ENCODE data around the gene SPACA4. TPM values are rescaled to one million over a fixed set of nuclear protein-coding genes. Genes with fewer than 3 reads are reported as not detected.

Gene SPACA4
- polyA plus RNA-seq, 1 of the 3 experiments (the other 2 are of a cell fraction) = not detected

DNA sequence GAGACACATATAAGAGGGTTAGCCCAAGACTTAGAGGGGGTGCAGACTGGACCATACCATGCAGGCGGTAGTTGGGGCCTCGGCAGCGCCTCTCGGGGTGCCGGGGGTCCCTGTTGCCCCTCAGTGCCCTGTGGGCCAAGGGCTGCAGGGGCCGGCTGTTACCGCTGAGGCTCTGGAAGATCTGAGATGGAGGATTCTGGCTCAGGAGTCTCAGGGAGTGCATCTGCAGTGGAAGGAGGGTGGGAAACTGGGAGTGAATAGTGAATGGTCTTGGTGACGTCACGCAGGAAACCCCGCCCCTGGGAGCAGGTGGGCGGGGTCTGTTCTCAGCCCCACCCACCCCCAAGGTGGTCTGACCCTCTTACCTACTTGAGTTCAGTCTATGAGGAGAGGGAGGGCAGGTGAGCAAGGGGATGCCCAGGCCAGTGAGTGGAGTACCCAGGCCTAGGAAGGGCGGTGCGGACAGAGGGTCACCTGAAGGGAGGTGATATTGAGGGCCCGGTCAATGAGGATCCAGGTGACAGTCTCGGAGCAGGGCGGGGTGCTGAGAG, 32.4 kb downstream of the SPACA4 start:
- H4K20me1 ChIP-seq (ENCODE audit: insufficient read depth) = no peaks in the 10 kb centered on the region
- no peaks in the 10 kb centered on the region for H3K79me2 ChIP-seq (ENCODE audit: insufficient read depth)
- H2AFZ ChIP-seq (ENCODE audit: low read depth) = no peak overlapping the region
- WGBS (ENCODE audit: low lambda C conversion rate) = 87% methylated on average over 16 of the region's 16 CpGs
- ChIA-PET POLR2A (no interaction called here), CTCF (no interaction called here)
- peak overlapping the region; percentile 62 to 99; a peak in 3 of 4 replicates for H3K27ac ChIP-seq (ENCODE audit: low read depth in 2 of 2, low read length in 1 of 2)
- no peak overlapping the region; a peak in 1 of 4 replicates for H3K4me3 ChIP-seq (ENCODE audit: low read depth in 2 of 2, low read length in 1 of 2)
- H3K36me3 ChIP-seq (replicated peaks in 1 of 2; ENCODE audit: control insufficient read depth in 1 of 2, insufficient read depth in 2 of 2, low read length in 1 of 2) = no peaks in the 10 kb centered on the region
- no peaks in the 10 kb centered on the region for H3K27me3 ChIP-seq (ENCODE audit: insufficient read depth)
- H3K4me2 ChIP-seq = peak overlapping the region; percentile 99
- DNase-seq = peak; percentile 69
- no peak overlapping the region for H3K9ac ChIP-seq
- H3K9me2 ChIP-seq = no peaks in the 10 kb centered on the region
- TF ChIP-seq, protein P1, sequence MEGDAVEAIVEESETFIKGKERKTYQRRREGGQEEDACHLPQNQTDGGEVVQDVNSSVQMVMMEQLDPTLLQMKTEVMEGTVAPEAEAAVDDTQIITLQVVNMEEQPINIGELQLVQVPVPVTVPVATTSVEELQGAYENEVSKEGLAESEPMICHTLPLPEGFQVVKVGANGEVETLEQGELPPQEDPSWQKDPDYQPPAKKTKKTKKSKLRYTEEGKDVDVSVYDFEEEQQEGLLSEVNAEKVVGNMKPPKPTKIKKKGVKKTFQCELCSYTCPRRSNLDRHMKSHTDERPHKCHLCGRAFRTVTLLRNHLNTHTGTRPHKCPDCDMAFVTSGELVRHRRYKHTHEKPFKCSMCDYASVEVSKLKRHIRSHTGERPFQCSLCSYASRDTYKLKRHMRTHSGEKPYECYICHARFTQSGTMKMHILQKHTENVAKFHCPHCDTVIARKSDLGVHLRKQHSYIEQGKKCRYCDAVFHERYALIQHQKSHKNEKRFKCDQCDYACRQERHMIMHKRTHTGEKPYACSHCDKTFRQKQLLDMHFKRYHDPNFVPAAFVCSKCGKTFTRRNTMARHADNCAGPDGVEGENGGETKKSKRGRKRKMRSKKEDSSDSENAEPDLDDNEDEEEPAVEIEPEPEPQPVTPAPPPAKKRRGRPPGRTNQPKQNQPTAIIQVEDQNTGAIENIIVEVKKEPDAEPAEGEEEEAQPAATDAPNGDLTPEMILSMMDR (IDR thresholded peaks at IDR 0.05) = no peak
- TF ChIP-seq, protein P2, sequence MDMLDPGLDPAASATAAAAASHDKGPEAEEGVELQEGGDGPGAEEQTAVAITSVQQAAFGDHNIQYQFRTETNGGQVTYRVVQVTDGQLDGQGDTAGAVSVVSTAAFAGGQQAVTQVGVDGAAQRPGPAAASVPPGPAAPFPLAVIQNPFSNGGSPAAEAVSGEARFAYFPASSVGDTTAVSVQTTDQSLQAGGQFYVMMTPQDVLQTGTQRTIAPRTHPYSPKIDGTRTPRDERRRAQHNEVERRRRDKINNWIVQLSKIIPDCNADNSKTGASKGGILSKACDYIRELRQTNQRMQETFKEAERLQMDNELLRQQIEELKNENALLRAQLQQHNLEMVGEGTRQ (IDR thresholded peaks at IDR 0.05; ENCODE audit: borderline replicate concordance, low read depth, low read length) = no peak
- TF ChIP-seq JUND (IDR thresholded peaks at IDR 0.05) = no peak
- TF ChIP-seq TAF1 (IDR thresholded peaks at IDR 0.05; ENCODE audit: borderline replicate concordance, low read depth, low read length) = no peak
- TF ChIP-seq, protein P3, sequence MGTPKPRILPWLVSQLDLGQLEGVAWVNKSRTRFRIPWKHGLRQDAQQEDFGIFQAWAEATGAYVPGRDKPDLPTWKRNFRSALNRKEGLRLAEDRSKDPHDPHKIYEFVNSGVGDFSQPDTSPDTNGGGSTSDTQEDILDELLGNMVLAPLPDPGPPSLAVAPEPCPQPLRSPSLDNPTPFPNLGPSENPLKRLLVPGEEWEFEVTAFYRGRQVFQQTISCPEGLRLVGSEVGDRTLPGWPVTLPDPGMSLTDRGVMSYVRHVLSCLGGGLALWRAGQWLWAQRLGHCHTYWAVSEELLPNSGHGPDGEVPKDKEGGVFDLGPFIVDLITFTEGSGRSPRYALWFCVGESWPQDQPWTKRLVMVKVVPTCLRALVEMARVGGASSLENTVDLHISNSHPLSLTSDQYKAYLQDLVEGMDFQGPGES (IDR thresholded peaks at IDR 0.05; ENCODE audit: low read depth, low read length) = no peak
- peaks cover 17 to 28% of the 10 kb centered on the region in 2 experiments for H3K4me1 ChIP-seq (ENCODE audit: control insufficient read depth in 1 of 2, insufficient read depth in 2 of 2, low read depth in 1 of 2, low read length in 1 of 2)
- H3F3A ChIP-seq (replicated peaks; ENCODE audit: insufficient read depth) = peaks cover 28% of the 10 kb centered on the region
- H3K9me3 ChIP-seq = no peaks in the 10 kb centered on the region

DNA sequence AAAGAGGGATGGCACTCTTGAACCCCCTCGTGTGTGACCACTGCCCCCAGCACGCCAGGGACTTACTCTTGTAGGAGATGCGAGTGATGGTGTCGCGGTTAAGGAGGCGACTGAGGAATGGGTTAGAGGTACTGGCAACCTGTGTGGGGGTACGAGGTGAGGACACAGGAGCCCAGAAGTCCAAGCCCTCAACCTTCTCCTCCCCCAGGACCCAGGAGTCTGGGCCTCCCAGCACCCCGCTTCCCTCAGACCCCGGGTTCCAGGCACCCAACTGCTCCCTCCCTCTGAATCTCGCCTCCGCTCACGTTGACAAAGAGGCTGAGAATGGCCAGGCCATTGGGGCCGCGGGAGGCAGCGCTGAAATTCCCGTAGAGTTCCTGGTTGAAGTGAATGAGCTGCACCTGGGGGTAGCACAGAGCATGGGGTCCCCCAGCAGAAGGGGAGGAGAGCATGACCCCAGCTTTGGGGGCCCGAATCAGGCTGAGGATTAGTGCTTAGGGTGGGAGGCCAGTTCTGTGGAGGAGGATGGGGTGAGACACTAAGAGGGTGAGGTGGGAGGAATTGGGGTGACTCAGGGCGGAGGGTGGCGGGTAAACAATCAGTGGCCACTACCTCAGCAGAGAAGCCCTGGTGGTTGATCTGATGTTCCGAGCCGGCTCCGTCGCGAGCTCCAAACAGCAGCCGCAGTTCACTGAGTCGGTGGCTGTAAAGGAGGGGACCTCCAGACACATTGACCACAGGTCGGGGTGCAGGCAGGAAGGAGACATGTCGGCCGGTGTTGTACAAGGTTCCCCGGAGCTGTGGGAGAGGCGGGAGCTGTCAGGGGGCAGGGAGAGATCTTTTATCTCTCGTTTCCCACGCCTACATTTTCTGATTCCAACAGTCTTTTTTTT, 33.2 kb downstream of the SPACA4 start:
- POLR2A ChIA-PET = no interaction called here
- CTCF ChIA-PET = no interaction called here
- Histone ChIP-seq H2AFZ (ENCODE audit: low read depth) (no peak overlapping the region), H3K27ac (ENCODE audit: low read depth in 2 of 2, low read length in 1 of 2) (no peak overlapping the region), H3K4me1 (ENCODE audit: control insufficient read depth in 1 of 2, insufficient read depth in 2 of 2, low read depth in 1 of 2, low read length in 1 of 2) (peaks cover 16 to 28% of the 10 kb centered on the region in 2 experiments), H3K9ac (no peak overlapping the region), H3F3A (replicated peaks; ENCODE audit: insufficient read depth) (peaks cover 23% of the 10 kb centered on the region), H3K4me3 (ENCODE audit: low read depth in 2 of 2, low read length in 1 of 2) (no peak overlapping the region), H3K9me2 (no peaks in the 10 kb centered on the region), H3K36me3 (replicated peaks in 1 of 2; ENCODE audit: control insufficient read depth in 1 of 2, insufficient read depth in 2 of 2, low read length in 1 of 2) (no peaks in the 10 kb centered on the region), H3K4me2 (no peak overlapping the region), H3K9me3 (no peaks in the 10 kb centered on the region), H3K27me3 (ENCODE audit: insufficient read depth) (no peaks in the 10 kb centered on the region), H4K20me1 (ENCODE audit: insufficient read depth) (no peaks in the 10 kb centered on the region), H3K79me2 (ENCODE audit: insufficient read depth) (no peaks in the 10 kb centered on the region)
- TF ChIP-seq RAD21 (IDR thresholded peaks at IDR 0.05; ENCODE audit: low read length) (no peak), FOSL2 (IDR thresholded peaks at IDR 0.05; ENCODE audit: borderline replicate concordance, low read depth) (no peak), TAF1 (IDR thresholded peaks at IDR 0.05; ENCODE audit: borderline replicate concordance, low read depth, low read length) (no peak), YY1 (IDR thresholded peaks at IDR 0.05; ENCODE audit: low read depth) (no peak), GABPA (IDR thresholded peaks at IDR 0.05; ENCODE audit: low read depth) (no peak), EP300 (IDR thresholded peaks at IDR 0.05; ENCODE audit: borderline replicate concordance in 1 of 2, low read depth in 1 of 2, low read length in 1 of 2) (no peak), NRF1 (IDR thresholded peaks at IDR 0.05; ENCODE audit: low read depth, low read length) (no peak)
- TF ChIP-seq, protein P3 (IDR thresholded peaks at IDR 0.05; ENCODE audit: low read depth, low read length) = no peak
- TF ChIP-seq, protein P4, sequence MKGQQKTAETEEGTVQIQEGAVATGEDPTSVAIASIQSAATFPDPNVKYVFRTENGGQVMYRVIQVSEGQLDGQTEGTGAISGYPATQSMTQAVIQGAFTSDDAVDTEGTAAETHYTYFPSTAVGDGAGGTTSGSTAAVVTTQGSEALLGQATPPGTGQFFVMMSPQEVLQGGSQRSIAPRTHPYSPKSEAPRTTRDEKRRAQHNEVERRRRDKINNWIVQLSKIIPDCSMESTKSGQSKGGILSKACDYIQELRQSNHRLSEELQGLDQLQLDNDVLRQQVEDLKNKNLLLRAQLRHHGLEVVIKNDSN (IDR thresholded peaks at IDR 0.05; ENCODE audit: borderline replicate concordance, low read depth) = no peak
- WGBS (ENCODE audit: low lambda C conversion rate) = 85% methylated on average over 30 of the region's 33 CpGs
- DNase-seq = no peak

Measured in SK-N-SH (cell line).